Suprapubic skin (tissue), 4 donors: ENCODE data around the gene JAZF1.

Source experiments
- CTCF ChIP-seq, 2 donors: fragments of 200-600 bp in 1 of 2; fragments of 450-650 bp in 1 of 2; sonication (generic) in 1 of 2; IDR thresholded peaks; one replicate each; pipeline ENCODE4 v1.5.1; 2016 to 2019; ENCODE audit warnings: antibody characterized with exemption in 2 of 2, mild to moderate bottlenecking in 1 of 2, moderate library complexity in 1 of 2
- POLR2A ChIP-seq, 2 donors: fragments of 450-650 bp; IDR thresholded peaks; one replicate each; pipeline ENCODE4 v1.6.1; 2017; ENCODE audit warnings: antibody characterized with exemption in 2 of 2, mild to moderate bottlenecking in 2 of 2, moderate library complexity in 2 of 2
- POLR2AphosphoS5 ChIP-seq, 3 donors: sonication (generic); formaldehyde crosslinking; IDR thresholded peaks; one replicate each; pipeline ENCODE4 v1.6.1; 2017; ENCODE audit warnings: antibody characterized with exemption in 3 of 3

GRCh38 chr7:27997188-27997707 is 183.3 kb downstream of the JAZF1 start:
- TF ChIP-seq CTCF (IDR thresholded peaks at IDR 0.05) (no peak), POLR2A (IDR thresholded peaks at IDR 0.05) (no peak), POLR2AphosphoS5 (IDR thresholded peaks at IDR 0.05) (no peak)
